AG09309 (cell line): ENCODE measurements around the gene ENTPD8.
A peak's percentile ranks its signal among the peaks of the same experiment; 100 is the strongest.

Experiments
- DNase-seq: peaks from one replicate; pipeline ENCODE4 v3.0.0-alpha.2; 2010; ENCODE audit warnings: low read depth
- H3K4me3 ChIP-seq: 2 replicates; pipeline ENCODE4 v1.5.1; 2011; ENCODE audit warnings: mild to moderate bottlenecking, low read depth, low read length, moderate library complexity; ENCODE audit not compliant: control insufficient read depth
- TF ChIP-seq, protein P1 (sequence below): IDR thresholded peaks from 2 replicates; pipeline ENCODE4 v1.5.1; 2011; ENCODE audit warnings: mild to moderate bottlenecking, low read depth, low read length, inconsistent platforms; ENCODE audit not compliant: insufficient read depth, control insufficient read depth; ENCODE audit errors: missing control alignments

Gene ENTPD8

DNA sequence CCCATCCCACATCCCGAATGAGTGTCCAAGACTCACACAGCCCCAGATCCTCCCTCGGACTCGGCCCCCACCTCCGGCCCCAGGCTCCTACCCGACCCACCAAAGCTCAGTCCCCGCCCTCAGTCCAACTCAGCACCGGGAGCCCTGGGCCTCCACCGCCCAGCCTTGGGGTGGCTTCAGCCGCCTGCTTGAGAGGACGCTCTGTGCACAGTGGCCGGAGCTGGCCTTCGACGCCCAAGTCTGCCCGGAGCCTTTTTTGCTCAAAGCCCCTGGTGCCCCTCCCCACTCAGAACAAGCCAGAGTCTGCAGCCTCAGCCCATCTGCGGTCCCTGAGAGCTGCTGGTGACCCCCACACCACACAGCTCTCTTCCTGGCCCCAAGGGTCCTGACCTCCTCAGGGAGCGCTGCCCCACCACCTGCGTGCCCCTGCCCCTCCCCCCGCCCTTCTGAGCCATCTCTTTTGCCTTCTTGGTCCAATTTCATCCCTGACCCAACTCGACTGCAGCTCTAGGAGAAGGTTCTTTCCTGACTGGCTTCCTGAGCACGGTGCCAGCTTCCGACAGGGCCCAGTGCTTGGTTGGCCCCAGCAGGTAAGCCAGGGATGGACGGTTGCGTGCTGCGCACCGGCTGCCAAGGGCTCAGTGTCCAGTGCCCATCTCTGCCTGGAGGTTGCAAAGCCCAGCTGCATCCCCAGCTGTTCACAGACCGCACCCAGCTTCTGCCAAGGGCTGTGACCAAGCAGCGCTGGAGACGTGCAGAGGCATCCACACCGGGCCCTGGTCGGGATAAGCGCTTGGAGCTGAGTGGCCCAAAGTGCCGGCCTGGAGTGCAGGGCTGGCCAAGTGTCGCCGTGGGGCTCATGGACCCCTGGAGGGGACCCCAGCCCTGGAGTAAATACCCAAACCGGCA lies 45.6 kb upstream of the ENTPD8 start:
- TF ChIP-seq, protein P1, sequence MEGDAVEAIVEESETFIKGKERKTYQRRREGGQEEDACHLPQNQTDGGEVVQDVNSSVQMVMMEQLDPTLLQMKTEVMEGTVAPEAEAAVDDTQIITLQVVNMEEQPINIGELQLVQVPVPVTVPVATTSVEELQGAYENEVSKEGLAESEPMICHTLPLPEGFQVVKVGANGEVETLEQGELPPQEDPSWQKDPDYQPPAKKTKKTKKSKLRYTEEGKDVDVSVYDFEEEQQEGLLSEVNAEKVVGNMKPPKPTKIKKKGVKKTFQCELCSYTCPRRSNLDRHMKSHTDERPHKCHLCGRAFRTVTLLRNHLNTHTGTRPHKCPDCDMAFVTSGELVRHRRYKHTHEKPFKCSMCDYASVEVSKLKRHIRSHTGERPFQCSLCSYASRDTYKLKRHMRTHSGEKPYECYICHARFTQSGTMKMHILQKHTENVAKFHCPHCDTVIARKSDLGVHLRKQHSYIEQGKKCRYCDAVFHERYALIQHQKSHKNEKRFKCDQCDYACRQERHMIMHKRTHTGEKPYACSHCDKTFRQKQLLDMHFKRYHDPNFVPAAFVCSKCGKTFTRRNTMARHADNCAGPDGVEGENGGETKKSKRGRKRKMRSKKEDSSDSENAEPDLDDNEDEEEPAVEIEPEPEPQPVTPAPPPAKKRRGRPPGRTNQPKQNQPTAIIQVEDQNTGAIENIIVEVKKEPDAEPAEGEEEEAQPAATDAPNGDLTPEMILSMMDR, result no peak
- no peak overlapping the region for H3K4me3 ChIP-seq
- no peak for DNase-seq

DNA sequence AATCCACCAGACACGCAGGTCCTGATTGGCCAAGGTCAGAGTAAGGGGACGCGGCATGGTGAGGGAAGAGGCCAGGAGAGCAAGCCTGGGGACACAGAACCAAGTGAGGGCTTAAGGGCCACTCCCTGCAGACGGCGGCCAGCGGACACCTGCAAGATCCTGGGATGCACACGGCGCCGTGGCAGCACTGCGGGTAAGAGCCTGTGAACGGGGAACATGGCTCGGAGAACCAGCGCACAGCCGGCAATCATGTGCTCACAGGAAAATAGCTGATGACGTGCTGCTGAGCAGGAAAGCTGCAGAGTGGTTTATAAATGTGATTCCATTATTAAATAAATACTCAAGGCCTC lies 45.0 kb upstream of the ENTPD8 start:
- no peak overlapping the region for H3K4me3 ChIP-seq
- DNase-seq, result no peak
- TF ChIP-seq, protein P1, result no peak

- no peak overlapping the region for H3K4me3 ChIP-seq
- TF ChIP-seq, protein P1, result no peak
- DNase-seq, result no peak
Measured at GRCh38 chr9:137485343-137486140, 44.4 kb upstream of the ENTPD8 start.

GRCh38 chr9:137484551-137485315 lies 43.6 kb upstream of the ENTPD8 start:
- H3K4me3 ChIP-seq, result no peak overlapping the region
- no peak for DNase-seq
- TF ChIP-seq, protein P1, result no peak

- DNase-seq, result peak; percentile 52
- H3K4me3 ChIP-seq, result no peak overlapping the region
- TF ChIP-seq, protein P1, result no peak
Measured at GRCh38 chr9:137482094-137482781, 41.1 kb upstream of the ENTPD8 start.
